A673 (cell line): Measurements from ENCODE around the gene KRT15. TPM values are rescaled to one million over a fixed set of nuclear protein-coding genes. Genes with fewer than 3 reads are reported as not detected.

Source experiments
- BruUV-seq: library from RNA; stranded (reverse); fragments of 400-500 nt; replicated peaks from 2 replicates; lab custom pipeline; 2021; lab: Mats Ljungman, UMichigan
- CTCF ChIA-PET: fragments of 300-600 bp; sonication (Branson Sonifier 250); formaldehyde crosslinking; loops from one replicate; lab custom pipeline; 2022; ENCODE audit warnings: antibody characterized with exemption; lab: Charles Lee
- POLR2A ChIA-PET: fragments of 300-600 bp; sonication (Branson Sonifier 250); formaldehyde crosslinking; loops from one replicate; lab custom pipeline; 2022; ENCODE audit warnings: antibody characterized with exemption; ENCODE audit not compliant: low non-redundant PET; lab: Charles Lee
- DNase-seq: peaks from one replicate; pipeline ENCODE4 v3.0.0-alpha.2; 2015; ENCODE audit warnings: low spot score
- H3K27ac ChIP-seq: fragments of 200-600 bp; sonication (generic); 2 replicates; pipeline ENCODE4 v1.5.1; 2016; ENCODE audit warnings: mixed run types, low read depth, mild to moderate bottlenecking, mixed read lengths, antibody characterized with exemption, low read length; ENCODE audit not compliant: poor library complexity, severe bottlenecking
- H3K27me3 ChIP-seq: fragments of 200-600 bp; sonication (generic); replicated peaks from 2 replicates; pipeline ENCODE4 v1.6.1; 2017; ENCODE audit warnings: mixed run types, low read depth, mild to moderate bottlenecking, mixed read lengths, antibody characterized with exemption, low read length; ENCODE audit not compliant: insufficient read depth, poor library complexity
- H3K36me3 ChIP-seq: fragments of 200-600 bp; sonication (generic); 2 replicates; pipeline ENCODE4 v1.6.1; 2016; ENCODE audit warnings: mixed run types, mild to moderate bottlenecking, mixed read lengths, antibody characterized with exemption, low read length; ENCODE audit not compliant: insufficient read depth, poor library complexity, severe bottlenecking
- H3K4me1 ChIP-seq: fragments of 200-600 bp; sonication (generic); 2 replicates; pipeline ENCODE4 v1.6.1; 2017; ENCODE audit warnings: mixed run types, mild to moderate bottlenecking, mixed read lengths, antibody characterized with exemption, low read length; ENCODE audit not compliant: insufficient read depth, poor library complexity, severe bottlenecking
- H3K4me3 ChIP-seq: fragments of 200-600 bp; sonication (generic); 2 replicates; pipeline ENCODE4 v1.5.1; 2016; ENCODE audit warnings: low read depth, mixed run types, mild to moderate bottlenecking, mixed read lengths, low read length; ENCODE audit not compliant: poor library complexity, severe bottlenecking
- H3K9me3 ChIP-seq: fragments of 200-600 bp; sonication (generic); 2 replicates; pipeline ENCODE4 v1.6.1; 2016; ENCODE audit warnings: mixed run types, low read depth, mild to moderate bottlenecking, mixed read lengths, antibody characterized with exemption, low read length; ENCODE audit not compliant: poor library complexity, severe bottlenecking
- CTCF ChIP-seq: fragments of 300-800, 200-600 bp; sonication (generic); conservative IDR thresholded peaks from 2 replicates; pipeline ENCODE4 v1.5.1; 2017; ENCODE audit warnings: low read depth, mild to moderate bottlenecking, antibody characterized with exemption, low read length, moderate library complexity, mixed read lengths
- EZH2 ChIP-seq: fragments of 200-600 bp; sonication (generic); IDR thresholded peaks from 2 replicates; pipeline ENCODE4 v1.6.1; 2017; ENCODE audit warnings: borderline replicate concordance, low read depth, mild to moderate bottlenecking, mixed read lengths, antibody characterized with exemption, low read length; ENCODE audit not compliant: poor library complexity, severe bottlenecking
- intact Hi-C: fragments of 100-400 bp; cut with micrococcal nuclease; formaldehyde crosslinking; loops from one replicate; pipeline ENCODE4 v1.10.0; 2022; ENCODE audit not compliant: unreplicated experiment
- total RNA-seq: library from RNA; stranded (reverse); gene quantifications from 2 replicates; pipeline ENCODE4 v1.2.3, GENCODE V29; 2021

KRT15 gene
- total RNA-seq, 1 experiment from 2014 or later, result not detected

GRCh38 chr17:41538565-41538991 is 19.9 kb upstream of the KRT15 start:
- no peak for DNase-seq
- Histone ChIP-seq H3K36me3 (no peaks in the 10 kb centered on the region), H3K9me3 (no peaks in the 10 kb centered on the region), H3K4me3 (no peak overlapping the region), H3K4me1 (no peaks in the 10 kb centered on the region), H3K27me3 (no peaks in the 10 kb centered on the region), H3K27ac (no peak overlapping the region)
- no TSS peak for BruUV-seq
- ChIA-PET POLR2A (no interaction called here), CTCF (interaction anchor here (0.6 to 1.8 kb wide), 2 partner anchors 11 to 50 kb away, joined by 4 to 6 read pairs; no protein-coding TSS in a partner anchor)
- TF ChIP-seq CTCF (no peak), EZH2 (no peak)
- intact Hi-C loops, result no loop called here

GRCh38 chr17:41537990-41538389 is 19.3 kb upstream of the KRT15 start:
- Histone ChIP-seq H3K9me3 (no peaks in the 10 kb centered on the region), H3K27ac (no peak overlapping the region), H3K4me1 (no peaks in the 10 kb centered on the region), H3K27me3 (no peaks in the 10 kb centered on the region), H3K4me3 (no peak overlapping the region), H3K36me3 (no peaks in the 10 kb centered on the region)
- no peak for DNase-seq
- CTCF ChIA-PET, result interaction anchor here (0.6 kb wide), 1 partner anchor 49 kb away, joined by 4 read pairs; no protein-coding TSS in a partner anchor
- TF ChIP-seq EZH2 (no peak), CTCF (no peak)
- intact Hi-C loops, result no loop called here
- POLR2A ChIA-PET, result no interaction called here
- BruUV-seq, result no TSS peak

- Histone ChIP-seq H3K36me3 (no peaks in the 10 kb centered on the region), H3K4me3 (no peak overlapping the region), H3K9me3 (no peaks in the 10 kb centered on the region), H3K4me1 (no peaks in the 10 kb centered on the region), H3K27ac (no peak overlapping the region), H3K27me3 (no peaks in the 10 kb centered on the region)
- ChIA-PET CTCF (no interaction called here), POLR2A (no interaction called here)
- intact Hi-C loops, result no loop called here
- DNase-seq, result no peak
- no TSS peak for BruUV-seq
- TF ChIP-seq EZH2 (no peak), CTCF (no peak)
Measured at GRCh38 chr17:41537614-41537954, 18.9 kb upstream of the KRT15 start.
